Measurements from ENCODE around the gene PTGES2. TPM values are rescaled to one million over a fixed set of nuclear protein-coding genes. Genes with fewer than 3 reads are reported as not detected.

PTGES2 gene
- total RNA-seq, 1 donor from 2014 or later = 58.5 TPM

DNA sequence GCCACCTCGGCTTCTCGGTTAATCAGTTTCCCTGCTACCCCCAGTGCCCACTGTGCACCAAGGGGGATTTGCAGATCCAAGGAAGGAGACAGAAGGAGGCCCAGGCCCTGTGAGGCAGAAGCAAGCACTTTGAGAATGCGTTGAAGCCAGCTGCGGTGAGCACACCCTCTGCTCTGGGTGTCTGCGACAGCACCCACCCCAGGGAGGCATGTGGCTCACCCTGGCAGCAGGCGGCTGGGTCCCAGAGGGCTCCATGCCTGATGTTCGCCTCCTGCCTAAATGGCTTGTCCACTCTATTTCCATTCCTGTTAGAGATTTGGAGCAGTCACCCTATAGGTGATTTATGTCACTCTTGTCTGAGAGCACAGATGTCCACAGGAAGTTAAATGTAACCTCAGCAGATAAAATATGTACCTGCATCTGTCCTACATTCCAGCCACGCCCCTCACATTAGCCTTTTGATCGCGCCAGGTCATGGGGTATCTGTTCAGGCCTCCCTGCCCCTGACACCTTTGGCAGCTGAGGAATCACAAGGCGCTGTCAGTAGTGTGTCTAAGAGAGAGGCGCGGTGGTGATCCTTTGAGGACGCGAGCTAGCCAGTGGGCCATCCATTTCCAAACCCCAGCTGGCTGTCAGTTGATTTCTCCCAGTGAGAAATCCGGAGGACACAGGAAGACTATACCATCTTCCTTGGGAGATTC lies 28.1 kb downstream of the PTGES2 start:
- TF ChIP-seq, protein P1, sequence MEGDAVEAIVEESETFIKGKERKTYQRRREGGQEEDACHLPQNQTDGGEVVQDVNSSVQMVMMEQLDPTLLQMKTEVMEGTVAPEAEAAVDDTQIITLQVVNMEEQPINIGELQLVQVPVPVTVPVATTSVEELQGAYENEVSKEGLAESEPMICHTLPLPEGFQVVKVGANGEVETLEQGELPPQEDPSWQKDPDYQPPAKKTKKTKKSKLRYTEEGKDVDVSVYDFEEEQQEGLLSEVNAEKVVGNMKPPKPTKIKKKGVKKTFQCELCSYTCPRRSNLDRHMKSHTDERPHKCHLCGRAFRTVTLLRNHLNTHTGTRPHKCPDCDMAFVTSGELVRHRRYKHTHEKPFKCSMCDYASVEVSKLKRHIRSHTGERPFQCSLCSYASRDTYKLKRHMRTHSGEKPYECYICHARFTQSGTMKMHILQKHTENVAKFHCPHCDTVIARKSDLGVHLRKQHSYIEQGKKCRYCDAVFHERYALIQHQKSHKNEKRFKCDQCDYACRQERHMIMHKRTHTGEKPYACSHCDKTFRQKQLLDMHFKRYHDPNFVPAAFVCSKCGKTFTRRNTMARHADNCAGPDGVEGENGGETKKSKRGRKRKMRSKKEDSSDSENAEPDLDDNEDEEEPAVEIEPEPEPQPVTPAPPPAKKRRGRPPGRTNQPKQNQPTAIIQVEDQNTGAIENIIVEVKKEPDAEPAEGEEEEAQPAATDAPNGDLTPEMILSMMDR (conservative IDR thresholded peaks at IDR 0.05; ENCODE audit: low read depth, low read length) = no peak
- no peak for DNase-seq (ENCODE audit: low read depth)
- peak overlapping the region; percentile 58 for H3K4me3 ChIP-seq (ENCODE audit: low read depth, low read length)

- peak; percentile 91 for DNase-seq (ENCODE audit: low read depth)
- TF ChIP-seq, protein P1 (conservative IDR thresholded peaks at IDR 0.05; ENCODE audit: low read depth, low read length) = no peak
Observed at GRCh38 chr9:128098297-128099230, 29.0 kb downstream of the PTGES2 start.

DNA sequence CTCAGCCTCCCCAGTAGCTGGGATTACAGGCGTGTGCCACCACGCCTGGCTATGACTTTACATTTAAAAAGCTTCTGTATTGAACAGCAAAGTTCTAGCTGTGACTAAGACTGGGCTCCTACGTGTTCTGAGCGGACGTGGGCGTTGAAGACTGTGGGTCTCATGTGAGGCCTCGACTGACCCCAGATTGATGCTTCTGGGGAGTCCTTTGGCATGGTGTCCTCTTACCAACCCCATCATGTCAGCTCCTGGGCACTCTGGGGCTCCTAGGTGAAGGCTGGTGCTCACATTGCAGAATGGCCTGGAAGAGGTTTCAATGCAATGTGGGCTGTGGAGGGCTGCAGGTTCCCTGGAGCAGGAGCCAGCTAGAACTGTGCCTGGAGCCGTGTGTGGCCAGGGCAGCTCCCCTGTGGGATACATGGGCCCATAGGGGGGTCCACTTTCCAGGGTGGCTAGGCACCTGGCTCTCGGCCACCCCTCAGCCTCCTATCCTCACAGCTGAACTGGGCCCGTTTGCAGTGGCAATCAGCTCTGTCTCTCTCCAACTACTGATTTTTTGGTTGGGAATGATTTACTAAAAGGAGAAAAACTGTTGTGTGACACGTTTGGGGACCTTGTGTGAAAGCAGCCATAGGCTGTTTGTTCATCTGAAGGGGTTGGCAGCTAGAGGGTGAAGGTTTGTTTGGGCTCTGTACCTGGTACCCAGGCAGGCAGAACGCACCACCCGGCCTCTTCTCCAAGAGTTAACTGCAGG lies 29.8 kb downstream of the PTGES2 start:
- DNase-seq (ENCODE audit: low read depth) = no peak
- H3K4me3 ChIP-seq (ENCODE audit: low read depth, low read length) = no peak overlapping the region
- TF ChIP-seq, protein P1 (conservative IDR thresholded peaks at IDR 0.05; ENCODE audit: low read depth, low read length) = no peak

More at GRCh38 chr9:128098297-128099230, 29.0 kb downstream of the PTGES2 start:
- peak overlapping the region; percentile 58 for H3K4me3 ChIP-seq (ENCODE audit: low read depth, low read length)

- DNase-seq (ENCODE audit: low read depth) = no peak
- TF ChIP-seq, protein P1 (conservative IDR thresholded peaks at IDR 0.05; ENCODE audit: low read depth, low read length) = no peak
- H3K4me3 ChIP-seq (ENCODE audit: low read depth, low read length) = no peak overlapping the region
Observed at GRCh38 chr9:128096616-128097536, 30.7 kb downstream of the PTGES2 start.

GRCh38 chr9:128094950-128095544 lies 32.5 kb downstream of the PTGES2 start:
- TF ChIP-seq, protein P1 (conservative IDR thresholded peaks at IDR 0.05; ENCODE audit: low read depth, low read length) = no peak
- no peak overlapping the region for H3K4me3 ChIP-seq (ENCODE audit: low read depth, low read length)
- no peak for DNase-seq (ENCODE audit: low read depth)

Measured in epithelial cell of proximal tubule (primary cell).